Superior temporal gyrus (tissue), 1 donor: ENCODE data around the gene CDK15.
"Not testable (repeated sequence)": the region's sequence is repeated elsewhere in the genome, so short reads cannot be mapped to it uniquely, and the experiment has no call there.

ENCODE experiments used
- DNase-seq: peaks from one replicate; pipeline ENCODE4 v3.0.0-alpha.2; 2016; ENCODE audit errors: extremely low spot score

The CDK15 gene

GRCh38 chr2:201830666-201831065, 24.3 kb downstream of the CDK15 start:
- no peak for DNase-seq

- DNase-seq: no peak
Measured at GRCh38 chr2:201831469-201831868, 25.1 kb downstream of the CDK15 start.

GRCh38 chr2:201833781-201834180, 27.4 kb downstream of the CDK15 start:
- no peak for DNase-seq

- no peak for DNase-seq
Measured at GRCh38 chr2:201835066-201835465, 28.7 kb downstream of the CDK15 start.

GRCh38 chr2:201837391-201837790, 31.1 kb downstream of the CDK15 start:
- DNase-seq: no peak

GRCh38 chr2:201837824-201838431, 31.6 kb downstream of the CDK15 start:
- no peak for DNase-seq

- DNase-seq: no peak
Measured at GRCh38 chr2:201839727-201840126, 33.4 kb downstream of the CDK15 start.

- DNase-seq: no peak
Measured at GRCh38 chr2:201840726-201841125, 34.4 kb downstream of the CDK15 start.

- DNase-seq: no peak
Measured at GRCh38 chr2:201842131-201842860, 36.0 kb downstream of the CDK15 start.

- DNase-seq: not testable (repeated sequence)
Measured at GRCh38 chr2:201844922-201845321, 38.6 kb downstream of the CDK15 start.

GRCh38 chr2:201847481-201847880, 41.1 kb downstream of the CDK15 start:
- DNase-seq: no peak

- no peak for DNase-seq
Measured at GRCh38 chr2:201852462-201852861, 46.1 kb downstream of the CDK15 start.

GRCh38 chr2:201852878-201853415, 46.6 kb downstream of the CDK15 start:
- DNase-seq: no peak

- no peak for DNase-seq
Measured at GRCh38 chr2:201854221-201854801, 48.0 kb downstream of the CDK15 start.

- no peak for DNase-seq
Measured at GRCh38 chr2:201854841-201855240, 48.5 kb downstream of the CDK15 start.

- DNase-seq: no peak
Measured at GRCh38 chr2:201855356-201855755, 49.0 kb downstream of the CDK15 start.

GRCh38 chr2:201857326-201857725, 51.0 kb downstream of the CDK15 start:
- no peak for DNase-seq

- DNase-seq: no peak
Measured at GRCh38 chr2:201858281-201859184, 52.2 kb downstream of the CDK15 start.

- no peak for DNase-seq
Measured at GRCh38 chr2:201859949-201860348, 53.6 kb downstream of the CDK15 start.

- peak; percentile 90 for DNase-seq
Measured at GRCh38 chr2:201860636-201861066, 54.3 kb downstream of the CDK15 start.

- DNase-seq: no peak
Measured at GRCh38 chr2:201862843-201863242, 56.5 kb downstream of the CDK15 start.
